ENCODE data around the gene IGSF3.
"Not testable (repeated sequence)": the region's sequence is repeated elsewhere in the genome, so short reads cannot be mapped to it uniquely, and the experiment has no call there.

Gene IGSF3

DNA sequence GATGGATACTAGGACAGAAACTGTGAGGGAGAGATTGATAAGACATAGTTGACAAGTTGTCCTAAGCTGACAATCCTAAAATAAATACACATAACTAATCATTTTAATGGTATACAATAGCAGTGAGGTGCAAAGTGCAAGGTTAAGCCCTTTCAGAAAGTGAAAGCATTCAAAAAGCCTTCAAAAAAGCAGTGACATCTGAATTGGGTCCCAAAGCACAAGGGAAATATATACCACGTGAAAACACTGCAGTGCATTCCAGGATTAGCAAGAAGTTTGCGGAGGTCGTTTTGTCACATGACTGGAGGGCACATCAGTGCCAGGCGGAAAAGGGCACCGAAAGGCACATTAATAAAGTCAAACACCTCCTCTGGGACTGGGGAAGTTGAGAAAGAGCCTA, 42.4 kb downstream of the IGSF3 start:
- not testable (repeated sequence) for H3K36me3 ChIP-seq (ENCODE audit: insufficient read depth, low read length); H3K27ac ChIP-seq (ENCODE audit: low read depth, low read length); H3K9me3 ChIP-seq (ENCODE audit: low read length); H3K4me3 ChIP-seq (ENCODE audit: low read depth in 1 of 2, low read length in 2 of 2); H3K27me3 ChIP-seq (ENCODE audit: control insufficient read depth in 1 of 2, insufficient read depth in 2 of 2, low read length in 2 of 2); H3K9ac ChIP-seq (ENCODE audit: low read length); H3K4me1 ChIP-seq (ENCODE audit: insufficient read depth, low read length)

DNA sequence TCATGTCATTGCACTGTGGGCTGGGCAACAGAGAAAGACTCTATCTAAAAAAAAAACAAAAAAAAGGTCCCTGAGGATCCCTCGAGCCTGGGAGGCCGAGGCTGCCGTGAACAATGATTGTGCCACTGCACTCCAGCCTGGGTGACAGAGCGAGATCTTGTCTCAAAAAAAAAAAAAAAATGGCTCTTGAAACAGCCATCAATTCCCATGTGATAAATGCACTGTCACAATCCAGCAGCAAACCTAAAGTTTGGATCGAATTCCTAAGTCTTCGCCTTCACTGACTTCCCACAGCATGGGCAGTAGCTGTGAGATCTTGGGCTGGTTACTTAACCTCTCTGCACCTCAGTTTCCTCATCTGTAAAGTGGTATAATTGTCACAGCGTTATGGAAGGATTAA, 43.5 kb downstream of the IGSF3 start:
- no peaks in the 10 kb centered on the region for H3K9me3 ChIP-seq (ENCODE audit: low read length)
- no peak overlapping the region for H3K4me3 ChIP-seq (ENCODE audit: low read depth in 1 of 2, low read length in 2 of 2)
- H3K27ac ChIP-seq (ENCODE audit: low read depth, low read length): no peak overlapping the region
- no peaks in the 10 kb centered on the region for H3K4me1 ChIP-seq (ENCODE audit: insufficient read depth, low read length)
- no peaks in the 10 kb centered on the region for H3K36me3 ChIP-seq (ENCODE audit: insufficient read depth, low read length)
- no peak overlapping the region for H3K9ac ChIP-seq (ENCODE audit: low read length)
- H3K27me3 ChIP-seq (ENCODE audit: control insufficient read depth in 1 of 2, insufficient read depth in 2 of 2, low read length in 2 of 2): no peaks in the 10 kb centered on the region

GRCh38 chr1:116622496-116622895, 45.0 kb downstream of the IGSF3 start:
- H3K27ac ChIP-seq (ENCODE audit: low read depth, low read length); H3K36me3 ChIP-seq (ENCODE audit: insufficient read depth, low read length); H3K4me3 ChIP-seq (ENCODE audit: low read depth in 1 of 2, low read length in 2 of 2); H3K4me1 ChIP-seq (ENCODE audit: insufficient read depth, low read length); H3K27me3 ChIP-seq (ENCODE audit: control insufficient read depth in 1 of 2, insufficient read depth in 2 of 2, low read length in 2 of 2); H3K9me3 ChIP-seq (ENCODE audit: low read length); H3K9ac ChIP-seq (ENCODE audit: low read length): not testable (repeated sequence)

GRCh38 chr1:116621756-116622155, 45.8 kb downstream of the IGSF3 start:
- H3K36me3 ChIP-seq (ENCODE audit: insufficient read depth, low read length); H3K4me3 ChIP-seq (ENCODE audit: low read depth in 1 of 2, low read length in 2 of 2); H3K27me3 ChIP-seq (ENCODE audit: control insufficient read depth in 1 of 2, insufficient read depth in 2 of 2, low read length in 2 of 2); H3K4me1 ChIP-seq (ENCODE audit: insufficient read depth, low read length); H3K9ac ChIP-seq (ENCODE audit: low read length); H3K9me3 ChIP-seq (ENCODE audit: low read length); H3K27ac ChIP-seq (ENCODE audit: low read depth, low read length): not testable (repeated sequence)

GRCh38 chr1:116620392-116620791, 47.1 kb downstream of the IGSF3 start:
- not testable (repeated sequence) for H3K9ac ChIP-seq (ENCODE audit: low read length); H3K27ac ChIP-seq (ENCODE audit: low read depth, low read length); H3K36me3 ChIP-seq (ENCODE audit: insufficient read depth, low read length); H3K4me1 ChIP-seq (ENCODE audit: insufficient read depth, low read length); H3K4me3 ChIP-seq (ENCODE audit: low read depth in 1 of 2, low read length in 2 of 2); H3K9me3 ChIP-seq (ENCODE audit: low read length); H3K27me3 ChIP-seq (ENCODE audit: control insufficient read depth in 1 of 2, insufficient read depth in 2 of 2, low read length in 2 of 2)

DNA sequence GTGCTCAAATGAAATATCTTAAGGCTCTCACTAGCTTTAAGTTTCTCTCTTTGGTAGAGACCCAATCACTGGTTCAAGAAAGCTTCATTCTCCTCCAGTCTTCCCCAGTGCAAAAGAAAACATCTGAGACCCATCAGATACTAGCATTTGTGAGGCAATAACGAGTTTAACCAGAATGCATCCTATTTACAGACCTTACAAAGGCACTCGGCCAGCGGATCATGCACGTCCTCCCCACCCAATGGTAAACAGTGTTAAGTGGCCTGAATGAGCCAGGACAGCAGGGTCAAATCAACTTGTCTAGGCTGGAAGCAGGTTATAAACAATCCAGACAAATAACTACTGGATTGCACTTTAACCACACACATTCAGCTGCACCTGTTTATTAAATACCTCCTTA, 48.4 kb downstream of the IGSF3 start:
- not testable (repeated sequence) for H3K27ac ChIP-seq (ENCODE audit: low read depth, low read length); H3K27me3 ChIP-seq (ENCODE audit: control insufficient read depth in 1 of 2, insufficient read depth in 2 of 2, low read length in 2 of 2); H3K4me1 ChIP-seq (ENCODE audit: insufficient read depth, low read length); H3K9ac ChIP-seq (ENCODE audit: low read length); H3K4me3 ChIP-seq (ENCODE audit: low read depth in 1 of 2, low read length in 2 of 2); H3K9me3 ChIP-seq (ENCODE audit: low read length); H3K36me3 ChIP-seq (ENCODE audit: insufficient read depth, low read length)

DNA sequence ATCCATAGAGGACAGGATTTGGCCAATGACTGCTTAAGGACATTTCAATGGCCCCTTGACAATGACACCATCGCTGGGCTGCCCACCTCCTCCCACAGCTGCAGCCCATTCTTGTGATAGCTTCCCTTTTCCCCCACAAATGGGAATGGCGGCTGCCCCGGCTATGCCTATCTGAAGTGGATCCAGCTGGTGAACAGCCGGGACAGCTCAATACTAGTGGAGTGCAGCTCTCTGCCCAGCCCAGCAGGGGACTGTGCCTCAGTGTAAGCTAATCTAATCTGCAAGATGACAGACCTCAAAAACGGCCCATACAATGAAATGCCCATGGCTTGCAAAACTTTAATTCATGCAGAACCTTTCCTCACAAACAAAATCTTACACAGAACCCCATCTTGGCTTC, 49.7 kb downstream of the IGSF3 start:
- H3K27ac ChIP-seq (ENCODE audit: low read depth, low read length); H3K9ac ChIP-seq (ENCODE audit: low read length); H3K4me1 ChIP-seq (ENCODE audit: insufficient read depth, low read length); H3K4me3 ChIP-seq (ENCODE audit: low read depth in 1 of 2, low read length in 2 of 2); H3K36me3 ChIP-seq (ENCODE audit: insufficient read depth, low read length); H3K27me3 ChIP-seq (ENCODE audit: control insufficient read depth in 1 of 2, insufficient read depth in 2 of 2, low read length in 2 of 2); H3K9me3 ChIP-seq (ENCODE audit: low read length): not testable (repeated sequence)

- not testable (repeated sequence) for H3K9ac ChIP-seq (ENCODE audit: low read length); H3K27ac ChIP-seq (ENCODE audit: low read depth, low read length)
Observed at GRCh38 chr1:116613825-116614224, 53.7 kb downstream of the IGSF3 start.

GRCh38 chr1:116609801-116610371, 57.6 kb downstream of the IGSF3 start:
- H3K4me1 ChIP-seq (ENCODE audit: insufficient read depth, low read length); H3K9me3 ChIP-seq (ENCODE audit: low read length); H3K9ac ChIP-seq (ENCODE audit: low read length); H3K36me3 ChIP-seq (ENCODE audit: insufficient read depth, low read length); H3K4me3 ChIP-seq (ENCODE audit: low read depth in 1 of 2, low read length in 2 of 2); H3K27me3 ChIP-seq (ENCODE audit: control insufficient read depth in 1 of 2, insufficient read depth in 2 of 2, low read length in 2 of 2); H3K27ac ChIP-seq (ENCODE audit: low read depth, low read length): not testable (repeated sequence)

More at GRCh38 chr1:116613825-116614224, 53.7 kb downstream of the IGSF3 start:
- H3K4me1 ChIP-seq (ENCODE audit: insufficient read depth, low read length); H3K36me3 ChIP-seq (ENCODE audit: insufficient read depth, low read length); H3K9me3 ChIP-seq (ENCODE audit: low read length); H3K27me3 ChIP-seq (ENCODE audit: control insufficient read depth in 1 of 2, insufficient read depth in 2 of 2, low read length in 2 of 2); H3K4me3 ChIP-seq (ENCODE audit: low read depth in 1 of 2, low read length in 2 of 2): not testable (repeated sequence)

- H3K4me3 ChIP-seq (ENCODE audit: low read depth in 1 of 2, low read length in 2 of 2); H3K27me3 ChIP-seq (ENCODE audit: control insufficient read depth in 1 of 2, insufficient read depth in 2 of 2, low read length in 2 of 2); H3K9me3 ChIP-seq (ENCODE audit: low read length); H3K9ac ChIP-seq (ENCODE audit: low read length); H3K27ac ChIP-seq (ENCODE audit: low read depth, low read length); H3K36me3 ChIP-seq (ENCODE audit: insufficient read depth, low read length); H3K4me1 ChIP-seq (ENCODE audit: insufficient read depth, low read length): not testable (repeated sequence)
Observed at GRCh38 chr1:116608841-116609240, 58.7 kb downstream of the IGSF3 start.

- not testable (repeated sequence) for H3K27me3 ChIP-seq (ENCODE audit: control insufficient read depth in 1 of 2, insufficient read depth in 2 of 2, low read length in 2 of 2); H3K4me3 ChIP-seq (ENCODE audit: low read depth in 1 of 2, low read length in 2 of 2); H3K27ac ChIP-seq (ENCODE audit: low read depth, low read length); H3K9ac ChIP-seq (ENCODE audit: low read length); H3K36me3 ChIP-seq (ENCODE audit: insufficient read depth, low read length); H3K9me3 ChIP-seq (ENCODE audit: low read length); H3K4me1 ChIP-seq (ENCODE audit: insufficient read depth, low read length)
Observed at GRCh38 chr1:116608151-116608550, 59.4 kb downstream of the IGSF3 start.

DNA sequence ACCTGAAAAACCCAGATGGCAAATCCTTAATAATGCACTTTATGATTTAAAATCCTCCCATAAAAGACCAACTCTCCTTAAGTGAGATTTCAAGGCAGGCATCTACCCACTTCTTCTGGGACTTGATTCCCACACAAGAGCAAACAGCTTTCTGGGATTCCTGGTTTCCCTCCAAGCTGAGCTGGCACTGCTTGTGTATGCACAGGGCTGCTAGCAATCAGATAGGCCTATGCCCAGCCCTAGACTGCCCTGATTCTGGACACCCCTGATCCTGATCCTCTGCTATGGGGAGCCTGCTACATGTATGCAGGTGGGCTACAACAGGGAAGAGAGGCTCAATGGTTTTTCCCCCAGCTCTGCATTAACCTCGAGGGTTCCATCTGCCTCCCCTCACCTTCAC, 60.1 kb downstream of the IGSF3 start:
- not testable (repeated sequence) for H3K27me3 ChIP-seq (ENCODE audit: control insufficient read depth in 1 of 2, insufficient read depth in 2 of 2, low read length in 2 of 2); H3K4me1 ChIP-seq (ENCODE audit: insufficient read depth, low read length); H3K36me3 ChIP-seq (ENCODE audit: insufficient read depth, low read length); H3K9me3 ChIP-seq (ENCODE audit: low read length); H3K9ac ChIP-seq (ENCODE audit: low read length); H3K27ac ChIP-seq (ENCODE audit: low read depth, low read length); H3K4me3 ChIP-seq (ENCODE audit: low read depth in 1 of 2, low read length in 2 of 2)
